ENCODE results near the gene GRAMD2B.

Gene GRAMD2B

GRCh38 chr5:126398791-126399190 is 24.4 kb upstream of the GRAMD2B start:
- H3K27ac ChIP-seq (ENCODE audit: extremely low read depth, low read depth, low read length), result no peak overlapping the region
- H3K36me3 ChIP-seq (ENCODE audit: control insufficient read depth in 2 of 2, insufficient read depth in 1 of 2, low read length in 2 of 2), result no peaks in the 10 kb centered on the region
- TF ChIP-seq KLF8 (tag by site-specific recombination; IDR thresholded peaks at IDR 0.05) (no peak), ZNF623 (tag by site-specific recombination; IDR thresholded peaks at IDR 0.05) (no peak), GLIS1 (tag by site-specific recombination; IDR thresholded peaks at IDR 0.05) (no peak), FEZF1 (tag by site-specific recombination; IDR thresholded peaks at IDR 0.05) (no peak), ZNF670 (tag by site-specific recombination; IDR thresholded peaks at IDR 0.05; ENCODE audit: low read depth) (no peak)
- ChIA-PET POLR2A (no interaction called here), CTCF (interaction anchor here (0.7 kb wide), 1 partner anchor 35 kb away, joined by 3 read pairs; no protein-coding TSS in a partner anchor)
- no peaks in the 10 kb centered on the region for H3K9me3 ChIP-seq (ENCODE audit: control insufficient read depth, insufficient read depth, low read depth, low read length)
- H3K4me3 ChIP-seq (ENCODE audit: low read depth, low read length), result no peak overlapping the region
- H3K4me1 ChIP-seq (ENCODE audit: control insufficient read depth, insufficient read depth, low read length), result no peaks in the 10 kb centered on the region

DNA sequence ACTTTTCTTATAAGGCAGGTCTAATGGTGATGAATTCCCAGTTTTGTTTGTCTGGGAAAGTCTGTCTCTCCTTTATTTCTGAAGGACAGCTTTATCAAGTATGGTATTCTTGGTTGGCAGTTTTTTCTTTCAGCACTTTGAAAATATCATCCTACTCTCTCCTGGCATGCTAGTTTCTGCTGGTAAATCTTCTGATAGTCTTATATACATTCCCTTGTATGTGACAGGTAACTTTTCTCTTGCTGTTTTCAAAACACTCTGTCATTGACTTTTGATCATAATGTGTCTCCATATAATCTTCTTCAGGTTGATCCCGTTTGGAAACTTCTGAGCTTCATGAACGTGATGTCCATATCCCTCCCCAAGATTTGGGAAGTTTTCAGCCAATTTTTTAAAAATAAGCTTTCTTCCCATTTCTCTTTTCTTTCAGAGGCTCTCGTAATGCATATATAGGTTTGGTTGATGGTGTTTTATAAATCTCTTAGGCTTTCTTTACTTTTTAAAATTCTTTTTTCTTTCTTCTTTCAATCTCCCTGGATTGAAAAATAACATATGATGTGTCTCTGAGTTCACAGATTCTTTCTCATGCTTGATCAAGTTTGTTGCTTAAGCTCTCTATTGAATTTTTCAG is 22.5 kb upstream of the GRAMD2B start:
- H3K9me3 ChIP-seq (ENCODE audit: control insufficient read depth, insufficient read depth, low read depth, low read length), result no peaks in the 10 kb centered on the region
- ChIA-PET CTCF (interaction anchor here (1.0 to 1.1 kb wide), 2 partner anchors 138 to 275 kb away, joined by 3 read pairs; no protein-coding TSS in a partner anchor), POLR2A (no interaction called here)
- TF ChIP-seq ZBTB6 (tag by site-specific recombination; IDR thresholded peaks at IDR 0.05) (no peak), ZNF791 (tag by site-specific recombination; IDR thresholded peaks at IDR 0.05) (peak; percentile 99), ZNF514 (tag by site-specific recombination; IDR thresholded peaks at IDR 0.05) (no peak), ZNF211 (tag by site-specific recombination; IDR thresholded peaks at IDR 0.05; ENCODE audit: low read depth) (no peak), SCRT2 (tag by site-specific recombination; IDR thresholded peaks at IDR 0.05) (no peak), ZNF121 (tag by site-specific recombination; IDR thresholded peaks at IDR 0.05) (no peak), SALL2 (tag by site-specific recombination; IDR thresholded peaks at IDR 0.05; ENCODE audit: borderline replicate concordance) (no peak), ZNF350 (tag by site-specific recombination; IDR thresholded peaks at IDR 0.05) (no peak), ZNF785 (tag by site-specific recombination; IDR thresholded peaks at IDR 0.05) (no peak), TRIM28 (IDR thresholded peaks at IDR 0.05; ENCODE audit: borderline replicate concordance, low read length) (peak; percentile 96), FEZF1 (tag by site-specific recombination; IDR thresholded peaks at IDR 0.05) (no peak), ZNF626 (tag by site-specific recombination; IDR thresholded peaks at IDR 0.05) (0 out of 2 replicates have a peak, but pooled peaks have one; percentile 55), GLI4 (tag by site-specific recombination; IDR thresholded peaks at IDR 0.05) (no peak), SP7 (tag by site-specific recombination; IDR thresholded peaks at IDR 0.05) (no peak), ZNF132 (tag by site-specific recombination; IDR thresholded peaks at IDR 0.05; ENCODE audit: borderline replicate concordance) (no peak)
- TF ChIP-seq, protein P1, sequence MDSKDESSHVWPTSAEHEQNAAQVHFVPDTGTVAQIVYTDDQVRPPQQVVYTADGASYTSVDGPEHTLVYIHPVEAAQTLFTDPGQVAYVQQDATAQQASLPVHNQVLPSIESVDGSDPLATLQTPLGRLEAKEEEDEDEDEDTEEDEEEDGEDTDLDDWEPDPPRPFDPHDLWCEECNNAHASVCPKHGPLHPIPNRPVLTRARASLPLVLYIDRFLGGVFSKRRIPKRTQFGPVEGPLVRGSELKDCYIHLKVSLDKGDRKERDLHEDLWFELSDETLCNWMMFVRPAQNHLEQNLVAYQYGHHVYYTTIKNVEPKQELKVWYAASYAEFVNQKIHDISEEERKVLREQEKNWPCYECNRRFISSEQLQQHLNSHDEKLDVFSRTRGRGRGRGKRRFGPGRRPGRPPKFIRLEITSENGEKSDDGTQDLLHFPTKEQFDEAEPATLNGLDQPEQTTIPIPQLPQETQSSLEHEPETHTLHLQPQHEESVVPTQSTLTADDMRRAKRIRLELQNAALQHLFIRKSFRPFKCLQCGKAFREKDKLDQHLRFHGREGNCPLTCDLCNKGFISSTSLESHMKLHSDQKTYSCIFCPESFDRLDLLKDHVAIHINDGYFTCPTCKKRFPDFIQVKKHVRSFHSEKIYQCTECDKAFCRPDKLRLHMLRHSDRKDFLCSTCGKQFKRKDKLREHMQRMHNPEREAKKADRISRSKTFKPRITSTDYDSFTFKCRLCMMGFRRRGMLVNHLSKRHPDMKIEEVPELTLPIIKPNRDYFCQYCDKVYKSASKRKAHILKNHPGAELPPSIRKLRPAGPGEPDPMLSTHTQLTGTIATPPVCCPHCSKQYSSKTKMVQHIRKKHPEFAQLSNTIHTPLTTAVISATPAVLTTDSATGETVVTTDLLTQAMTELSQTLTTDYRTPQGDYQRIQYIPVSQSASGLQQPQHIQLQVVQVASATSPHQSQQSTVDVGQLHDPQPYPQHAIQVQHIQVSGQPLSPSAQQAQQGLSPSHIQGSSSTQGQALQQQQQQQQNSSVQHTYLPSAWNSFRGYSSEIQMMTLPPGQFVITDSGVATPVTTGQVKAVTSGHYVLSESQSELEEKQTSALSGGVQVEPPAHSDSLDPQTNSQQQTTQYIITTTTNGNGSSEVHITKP (tag by site-specific recombination; IDR thresholded peaks at IDR 0.05), result no peak
- TF ChIP-seq, protein P2, sequence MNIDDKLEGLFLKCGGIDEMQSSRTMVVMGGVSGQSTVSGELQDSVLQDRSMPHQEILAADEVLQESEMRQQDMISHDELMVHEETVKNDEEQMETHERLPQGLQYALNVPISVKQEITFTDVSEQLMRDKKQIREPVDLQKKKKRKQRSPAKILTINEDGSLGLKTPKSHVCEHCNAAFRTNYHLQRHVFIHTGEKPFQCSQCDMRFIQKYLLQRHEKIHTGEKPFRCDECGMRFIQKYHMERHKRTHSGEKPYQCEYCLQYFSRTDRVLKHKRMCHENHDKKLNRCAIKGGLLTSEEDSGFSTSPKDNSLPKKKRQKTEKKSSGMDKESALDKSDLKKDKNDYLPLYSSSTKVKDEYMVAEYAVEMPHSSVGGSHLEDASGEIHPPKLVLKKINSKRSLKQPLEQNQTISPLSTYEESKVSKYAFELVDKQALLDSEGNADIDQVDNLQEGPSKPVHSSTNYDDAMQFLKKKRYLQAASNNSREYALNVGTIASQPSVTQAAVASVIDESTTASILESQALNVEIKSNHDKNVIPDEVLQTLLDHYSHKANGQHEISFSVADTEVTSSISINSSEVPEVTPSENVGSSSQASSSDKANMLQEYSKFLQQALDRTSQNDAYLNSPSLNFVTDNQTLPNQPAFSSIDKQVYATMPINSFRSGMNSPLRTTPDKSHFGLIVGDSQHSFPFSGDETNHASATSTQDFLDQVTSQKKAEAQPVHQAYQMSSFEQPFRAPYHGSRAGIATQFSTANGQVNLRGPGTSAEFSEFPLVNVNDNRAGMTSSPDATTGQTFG (tag by site-specific recombination; IDR thresholded peaks at IDR 0.05; ENCODE audit: borderline replicate concordance), result no peak
- TF ChIP-seq, protein P3, sequence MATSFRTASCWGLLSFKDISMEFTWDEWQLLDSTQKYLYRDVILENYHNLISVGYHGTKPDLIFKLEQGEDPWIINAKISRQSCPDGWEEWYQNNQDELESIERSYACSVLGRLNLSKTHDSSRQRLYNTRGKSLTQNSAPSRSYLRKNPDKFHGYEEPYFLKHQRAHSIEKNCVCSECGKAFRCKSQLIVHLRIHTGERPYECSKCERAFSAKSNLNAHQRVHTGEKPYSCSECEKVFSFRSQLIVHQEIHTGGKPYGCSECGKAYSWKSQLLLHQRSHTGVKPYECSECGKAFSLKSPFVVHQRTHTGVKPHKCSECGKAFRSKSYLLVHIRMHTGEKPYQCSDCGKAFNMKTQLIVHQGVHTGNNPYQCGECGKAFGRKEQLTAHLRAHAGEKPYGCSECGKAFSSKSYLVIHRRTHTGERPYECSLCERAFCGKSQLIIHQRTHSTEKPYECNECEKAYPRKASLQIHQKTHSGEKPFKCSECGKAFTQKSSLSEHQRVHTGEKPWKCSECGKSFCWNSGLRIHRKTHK (tag by site-specific recombination; IDR thresholded peaks at IDR 0.05), result no peak
- TF ChIP-seq, protein P4, sequence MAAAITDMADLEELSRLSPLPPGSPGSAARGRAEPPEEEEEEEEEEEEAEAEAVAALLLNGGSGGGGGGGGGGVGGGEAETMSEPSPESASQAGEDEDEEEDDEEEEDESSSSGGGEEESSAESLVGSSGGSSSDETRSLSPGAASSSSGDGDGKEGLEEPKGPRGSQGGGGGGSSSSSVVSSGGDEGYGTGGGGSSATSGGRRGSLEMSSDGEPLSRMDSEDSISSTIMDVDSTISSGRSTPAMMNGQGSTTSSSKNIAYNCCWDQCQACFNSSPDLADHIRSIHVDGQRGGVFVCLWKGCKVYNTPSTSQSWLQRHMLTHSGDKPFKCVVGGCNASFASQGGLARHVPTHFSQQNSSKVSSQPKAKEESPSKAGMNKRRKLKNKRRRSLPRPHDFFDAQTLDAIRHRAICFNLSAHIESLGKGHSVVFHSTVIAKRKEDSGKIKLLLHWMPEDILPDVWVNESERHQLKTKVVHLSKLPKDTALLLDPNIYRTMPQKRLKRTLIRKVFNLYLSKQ (tag by site-specific recombination; IDR thresholded peaks at IDR 0.05; ENCODE audit: borderline replicate concordance), result no peak

More for the DNA sequence above, 22.5 kb upstream of the GRAMD2B start:
- H3K27ac ChIP-seq (ENCODE audit: extremely low read depth, low read depth, low read length), result no peak overlapping the region
- H3K36me3 ChIP-seq (ENCODE audit: control insufficient read depth in 2 of 2, insufficient read depth in 1 of 2, low read length in 2 of 2), result no peaks in the 10 kb centered on the region
- H3K4me3 ChIP-seq (ENCODE audit: low read depth, low read length), result no peak overlapping the region
- no peaks in the 10 kb centered on the region for H3K4me1 ChIP-seq (ENCODE audit: control insufficient read depth, insufficient read depth, low read length)

Data from HEK293 (cell line).